Cardiac muscle cell (in vitro differentiated cells and primary cell): ENCODE data around the gene SAFB. TPM values are rescaled to one million over a fixed set of nuclear protein-coding genes. Genes with fewer than 3 reads are reported as not detected.
A peak's percentile ranks its signal among the peaks of the same experiment; 100 is the strongest.

Source experiments
- DNase-seq, 2 donors: peaks; one replicate each; pipeline versions ENCODE4 v3.0.0 to v3.0.0-alpha.2; 2010 to 2017; ENCODE audit warnings: low read depth in 1 of 2, low spot score in 1 of 2
- H3K27ac ChIP-seq: fragments of 200-600 bp; sonication (generic); 2 replicates; pipeline ENCODE4 v1.5.1; 2016
- H3K27me3 ChIP-seq: fragments of 200-600 bp; sonication (generic); 2 replicates; pipeline ENCODE4 v1.6.0; 2016; ENCODE audit warnings: control low read depth
- H3K36me3 ChIP-seq: fragments of 200-600 bp; sonication (generic); 2 replicates; pipeline ENCODE4 v1.5.1; 2016; ENCODE audit warnings: control low read depth
- H3K4me1 ChIP-seq: fragments of 200-600 bp; sonication (generic); 2 replicates; pipeline ENCODE4 v1.8.1; 2017; ENCODE audit warnings: low read depth, mild to moderate bottlenecking, mixed run types
- H3K4me3 ChIP-seq: fragments of 200-600 bp; sonication (generic); 2 replicates; pipeline ENCODE4 v1.5.1; 2016; ENCODE audit warnings: mild to moderate bottlenecking
- H3K9me3 ChIP-seq: fragments of 200-600 bp; sonication (generic); 2 replicates; pipeline ENCODE4 v1.5.1; 2017; ENCODE audit warnings: low read depth, mild to moderate bottlenecking, control low read depth
- polyA plus RNA-seq: library from polyadenylated mRNA; unstranded; fragments of >200 nt; fragmentation: Nextera tagmentation; extraction: Ambion mirVana; gene quantifications from 2 replicates; pipeline ENCODE4 v1.2.1, GENCODE V29; 2016
- total RNA-seq: library from RNA; depleted of rRNA; stranded (reverse); fragments of >200 nt; gene quantifications from 2 replicates; pipeline ENCODE4 v1.2.3, GENCODE V29; 2016
- TF ChIP-seq, protein P1 (sequence below): IDR thresholded peaks from 2 replicates; pipeline ENCODE4 v1.5.1; 2012; ENCODE audit warnings: low read depth, mild to moderate bottlenecking, low read length

Gene SAFB
- total and polyA plus RNA-seq, 2 experiments from 2014 or later: 108 to 127 TPM

DNA sequence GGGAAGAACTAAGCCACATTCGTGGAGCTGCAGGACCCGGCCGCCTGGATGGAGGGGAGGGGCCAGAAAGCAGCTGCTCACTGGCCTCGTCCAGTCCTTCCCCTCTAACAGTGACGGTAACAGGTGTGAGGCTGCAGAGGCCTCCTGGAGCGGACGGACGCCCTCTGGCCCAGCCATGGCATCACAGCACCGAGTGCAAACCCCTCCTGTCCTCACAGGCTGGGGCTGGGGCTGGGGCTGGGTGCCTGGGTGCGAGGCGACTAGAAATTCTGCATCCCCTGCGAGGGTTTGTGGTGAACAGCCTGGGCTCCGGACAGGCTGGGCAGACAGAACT lies 53.9 kb downstream of the SAFB start:
- TF ChIP-seq, protein P1, sequence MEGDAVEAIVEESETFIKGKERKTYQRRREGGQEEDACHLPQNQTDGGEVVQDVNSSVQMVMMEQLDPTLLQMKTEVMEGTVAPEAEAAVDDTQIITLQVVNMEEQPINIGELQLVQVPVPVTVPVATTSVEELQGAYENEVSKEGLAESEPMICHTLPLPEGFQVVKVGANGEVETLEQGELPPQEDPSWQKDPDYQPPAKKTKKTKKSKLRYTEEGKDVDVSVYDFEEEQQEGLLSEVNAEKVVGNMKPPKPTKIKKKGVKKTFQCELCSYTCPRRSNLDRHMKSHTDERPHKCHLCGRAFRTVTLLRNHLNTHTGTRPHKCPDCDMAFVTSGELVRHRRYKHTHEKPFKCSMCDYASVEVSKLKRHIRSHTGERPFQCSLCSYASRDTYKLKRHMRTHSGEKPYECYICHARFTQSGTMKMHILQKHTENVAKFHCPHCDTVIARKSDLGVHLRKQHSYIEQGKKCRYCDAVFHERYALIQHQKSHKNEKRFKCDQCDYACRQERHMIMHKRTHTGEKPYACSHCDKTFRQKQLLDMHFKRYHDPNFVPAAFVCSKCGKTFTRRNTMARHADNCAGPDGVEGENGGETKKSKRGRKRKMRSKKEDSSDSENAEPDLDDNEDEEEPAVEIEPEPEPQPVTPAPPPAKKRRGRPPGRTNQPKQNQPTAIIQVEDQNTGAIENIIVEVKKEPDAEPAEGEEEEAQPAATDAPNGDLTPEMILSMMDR: no peak
- no peak for DNase-seq
- Histone ChIP-seq H3K27ac (peak overlapping the region; percentile 82), H3K4me1 (peaks cover 24% of the 10 kb centered on the region), H3K27me3 (no peaks in the 10 kb centered on the region), H3K36me3 (no peaks in the 10 kb centered on the region), H3K4me3 (no peak overlapping the region), H3K9me3 (no peaks in the 10 kb centered on the region)

DNA sequence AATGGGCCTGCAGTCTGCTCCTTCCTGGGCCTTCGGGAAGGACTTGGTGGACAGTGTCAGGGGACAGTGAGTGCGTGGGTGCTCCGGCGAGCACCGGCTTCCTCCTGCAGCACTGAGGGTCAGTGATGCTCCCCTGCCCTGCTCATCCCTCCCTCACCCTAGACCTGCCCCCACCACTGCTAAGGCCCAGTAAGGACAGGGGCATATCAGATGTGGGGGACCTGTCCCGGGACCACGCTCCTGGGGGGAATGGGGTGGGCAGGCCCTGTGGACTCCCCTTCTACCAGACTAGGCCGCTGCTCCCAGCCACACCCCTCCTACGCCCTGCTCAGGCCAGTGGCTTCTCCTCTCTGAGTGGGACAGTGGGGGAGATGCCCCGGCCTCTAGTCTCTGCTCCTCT lies 54.3 kb downstream of the SAFB start:
- no peak overlapping the region for H3K27ac ChIP-seq
- peaks cover 24% of the 10 kb centered on the region for H3K4me1 ChIP-seq
- H3K9me3 ChIP-seq: no peaks in the 10 kb centered on the region
- TF ChIP-seq, protein P1: no peak
- H3K36me3 ChIP-seq: no peaks in the 10 kb centered on the region
- H3K4me3 ChIP-seq: no peak overlapping the region
- H3K27me3 ChIP-seq: no peaks in the 10 kb centered on the region
- no peak for DNase-seq

DNA sequence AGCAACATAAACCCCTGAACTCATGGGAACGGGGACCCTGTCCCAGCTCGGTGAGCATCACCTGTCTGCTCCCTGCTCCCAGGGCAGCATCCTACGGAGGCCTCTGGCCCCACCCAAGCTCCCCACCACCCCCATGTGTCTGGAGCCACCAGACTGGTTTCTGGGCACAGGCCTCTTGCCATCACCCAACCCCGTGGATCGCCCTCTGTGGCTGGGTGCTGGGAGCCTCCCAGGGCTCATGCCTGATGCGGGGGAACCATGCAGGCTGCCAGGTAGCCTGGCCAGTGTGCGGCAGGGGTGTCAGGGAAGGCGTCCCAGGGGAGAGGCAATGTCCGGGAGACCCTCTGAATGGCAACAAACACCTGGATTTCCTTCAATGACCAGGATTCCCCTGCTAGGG lies 54.7 kb downstream of the SAFB start:
- no peaks in the 10 kb centered on the region for H3K36me3 ChIP-seq
- H3K9me3 ChIP-seq: no peaks in the 10 kb centered on the region
- no peaks in the 10 kb centered on the region for H3K27me3 ChIP-seq
- TF ChIP-seq, protein P1: no peak
- H3K27ac ChIP-seq: peak overlapping the region; percentile 1
- no peak overlapping the region for H3K4me3 ChIP-seq
- H3K4me1 ChIP-seq: peaks cover 24% of the 10 kb centered on the region
- no peak for DNase-seq

DNA sequence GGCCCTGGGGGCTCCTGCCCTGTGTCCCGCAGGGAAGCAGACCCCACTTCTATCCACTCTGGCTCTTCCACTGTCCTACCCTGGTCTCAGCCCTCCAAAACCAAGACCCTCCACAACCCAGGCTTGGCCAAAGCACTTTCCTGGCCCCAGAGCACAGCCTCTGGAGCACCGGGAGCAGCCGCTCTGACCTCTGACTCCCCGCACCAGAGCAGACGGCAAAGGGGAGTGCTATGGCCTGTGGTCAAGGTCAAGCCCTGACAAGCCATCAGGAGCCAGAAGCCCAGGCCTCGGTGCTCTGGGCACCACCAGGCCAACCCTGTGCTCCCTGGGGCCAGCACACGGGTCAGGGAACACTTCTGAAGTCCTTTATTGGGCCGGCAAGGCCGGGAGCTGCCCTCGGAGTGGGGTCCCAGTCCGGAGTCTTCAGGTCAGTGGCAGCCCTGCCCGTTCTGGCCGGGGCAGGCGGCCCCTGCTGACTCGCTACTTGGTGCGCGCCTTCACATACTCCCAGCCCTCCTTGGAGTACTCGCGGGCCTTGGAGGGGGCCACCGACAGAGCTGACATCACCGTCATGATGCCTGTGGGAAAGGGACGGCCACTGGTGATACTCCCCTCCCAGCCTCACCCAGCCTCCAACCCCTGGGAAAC lies 55.3 kb downstream of the SAFB start:
- DNase-seq: no peak
- Histone ChIP-seq H3K27me3 (no peaks in the 10 kb centered on the region), H3K36me3 (no peaks in the 10 kb centered on the region), H3K4me1 (peaks cover 24% of the 10 kb centered on the region), H3K27ac (peak overlapping the region; percentile 1), H3K9me3 (no peaks in the 10 kb centered on the region), H3K4me3 (no peak overlapping the region)
- TF ChIP-seq, protein P1: no peak

DNA sequence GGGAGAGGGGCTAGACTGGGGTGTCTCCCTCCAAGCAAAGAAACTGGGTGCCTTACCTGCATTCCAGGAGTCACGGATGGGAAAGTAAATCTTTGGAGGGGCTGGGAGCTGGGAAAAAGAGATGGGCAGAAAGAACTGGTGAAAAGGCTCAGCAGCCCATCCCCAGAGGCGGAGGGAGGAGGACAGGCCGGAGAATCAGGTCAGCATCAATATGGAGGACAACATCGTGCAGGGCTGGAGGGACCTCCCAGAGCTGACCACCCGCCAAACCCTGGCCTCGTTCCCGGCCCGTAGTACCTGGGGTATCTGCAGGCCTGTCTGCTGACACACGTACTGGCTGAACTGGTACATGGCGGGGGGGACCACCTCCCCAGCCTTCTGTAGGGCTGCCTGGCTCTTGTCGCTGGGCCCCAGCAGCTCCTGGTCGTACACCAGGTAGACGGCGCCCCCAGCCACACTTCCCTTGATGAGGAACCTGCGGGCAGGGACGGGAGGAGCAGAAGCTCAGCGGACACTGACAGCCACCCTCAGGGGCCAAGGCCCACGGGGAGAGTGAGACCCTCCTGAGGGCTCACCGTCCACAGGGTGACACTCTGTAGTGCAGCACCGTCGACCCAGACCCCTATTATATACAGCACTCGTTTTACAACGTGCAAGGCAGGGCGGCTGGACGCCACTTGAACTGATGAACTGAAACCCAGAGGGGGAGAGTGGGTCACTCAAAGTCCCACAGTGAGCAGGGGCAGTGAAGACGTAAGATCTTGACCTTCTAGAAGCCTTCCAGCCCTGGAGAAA lies 56.6 kb downstream of the SAFB start:
- no peak for DNase-seq
- H3K27ac ChIP-seq: peak overlapping the region; percentile 44
- no peaks in the 10 kb centered on the region for H3K9me3 ChIP-seq
- no peaks in the 10 kb centered on the region for H3K36me3 ChIP-seq
- TF ChIP-seq, protein P1: no peak
- H3K27me3 ChIP-seq: no peaks in the 10 kb centered on the region
- H3K4me1 ChIP-seq: peaks cover 23% of the 10 kb centered on the region
- peak overlapping the region; percentile 53 for H3K4me3 ChIP-seq
